Measurements from ENCODE around the gene NLGN1. TPM values are rescaled to one million over a fixed set of nuclear protein-coding genes. Genes with fewer than 3 reads are reported as not detected.

Gene NLGN1
- total and polyA plus RNA-seq, 2 of the 13 experiments (the other 11 are each of a cell fraction or from before 2014, with no cell fraction given) = not detected

DNA sequence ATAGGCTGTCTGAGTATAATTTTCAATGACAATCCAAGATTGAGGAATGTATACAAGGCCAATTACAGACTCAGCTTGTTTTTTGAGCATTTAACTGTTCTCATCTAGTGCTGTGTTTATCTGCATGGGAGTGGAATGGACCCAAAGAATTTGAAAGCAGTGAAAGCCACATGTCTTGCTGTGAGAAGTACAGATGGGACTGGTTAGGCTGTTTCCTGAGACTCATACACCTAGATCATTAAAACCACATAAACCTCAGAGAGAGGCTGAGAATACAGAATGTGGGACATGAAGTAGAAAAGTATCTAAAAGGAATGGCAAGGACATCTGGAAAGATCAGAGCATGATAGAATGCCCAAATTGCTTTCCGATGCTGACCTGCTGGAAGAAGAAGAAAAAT, 224.6 kb downstream of the NLGN1 start (continued):
- TF ChIP-seq, protein P1, sequence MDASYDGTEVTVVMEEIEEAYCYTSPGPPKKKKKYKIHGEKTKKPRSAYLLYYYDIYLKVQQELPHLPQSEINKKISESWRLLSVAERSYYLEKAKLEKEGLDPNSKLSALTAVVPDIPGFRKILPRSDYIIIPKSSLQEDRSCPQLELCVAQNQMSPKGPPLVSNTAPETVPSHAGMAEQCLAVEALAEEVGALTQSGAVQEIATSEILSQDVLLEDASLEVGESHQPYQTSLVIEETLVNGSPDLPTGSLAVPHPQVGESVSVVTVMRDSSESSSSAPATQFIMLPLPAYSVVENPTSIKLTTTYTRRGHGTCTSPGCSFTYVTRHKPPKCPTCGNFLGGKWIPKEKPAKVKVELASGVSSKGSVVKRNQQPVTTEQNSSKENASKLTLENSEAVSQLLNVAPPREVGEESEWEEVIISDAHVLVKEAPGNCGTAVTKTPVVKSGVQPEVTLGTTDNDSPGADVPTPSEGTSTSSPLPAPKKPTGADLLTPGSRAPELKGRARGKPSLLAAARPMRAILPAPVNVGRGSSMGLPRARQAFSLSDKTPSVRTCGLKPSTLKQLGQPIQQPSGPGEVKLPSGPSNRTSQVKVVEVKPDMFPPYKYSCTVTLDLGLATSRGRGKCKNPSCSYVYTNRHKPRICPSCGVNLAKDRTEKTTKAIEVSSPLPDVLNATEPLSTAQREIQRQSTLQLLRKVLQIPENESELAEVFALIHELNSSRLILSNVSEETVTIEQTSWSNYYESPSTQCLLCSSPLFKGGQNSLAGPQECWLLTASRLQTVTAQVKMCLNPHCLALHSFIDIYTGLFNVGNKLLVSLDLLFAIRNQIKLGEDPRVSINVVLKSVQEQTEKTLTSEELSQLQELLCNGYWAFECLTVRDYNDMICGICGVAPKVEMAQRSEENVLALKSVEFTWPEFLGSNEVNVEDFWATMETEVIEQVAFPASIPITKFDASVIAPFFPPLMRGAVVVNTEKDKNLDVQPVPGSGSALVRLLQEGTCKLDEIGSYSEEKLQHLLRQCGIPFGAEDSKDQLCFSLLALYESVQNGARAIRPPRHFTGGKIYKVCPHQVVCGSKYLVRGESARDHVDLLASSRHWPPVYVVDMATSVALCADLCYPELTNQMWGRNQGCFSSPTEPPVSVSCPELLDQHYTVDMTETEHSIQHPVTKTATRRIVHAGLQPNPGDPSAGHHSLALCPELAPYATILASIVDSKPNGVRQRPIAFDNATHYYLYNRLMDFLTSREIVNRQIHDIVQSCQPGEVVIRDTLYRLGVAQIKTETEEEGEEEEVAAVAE (CRISPR knock-in tag; IDR thresholded peaks at IDR 0.05; ENCODE audit: borderline replicate concordance) = no peak
- TF ChIP-seq ZNF776 (CRISPR knock-in tag; IDR thresholded peaks at IDR 0.05) (no peak), HHEX (CRISPR knock-in tag; IDR thresholded peaks at IDR 0.05) (no peak), FOXA3 (CRISPR knock-in tag; IDR thresholded peaks at IDR 0.05) (no peak), ATRX (CRISPR knock-in tag; IDR thresholded peaks at IDR 0.05; ENCODE audit: borderline replicate concordance) (no peak), ARHGAP35 (CRISPR knock-in tag; IDR thresholded peaks at IDR 0.05; ENCODE audit: borderline replicate concordance) (no peak)
- TF ChIP-seq, protein P2, sequence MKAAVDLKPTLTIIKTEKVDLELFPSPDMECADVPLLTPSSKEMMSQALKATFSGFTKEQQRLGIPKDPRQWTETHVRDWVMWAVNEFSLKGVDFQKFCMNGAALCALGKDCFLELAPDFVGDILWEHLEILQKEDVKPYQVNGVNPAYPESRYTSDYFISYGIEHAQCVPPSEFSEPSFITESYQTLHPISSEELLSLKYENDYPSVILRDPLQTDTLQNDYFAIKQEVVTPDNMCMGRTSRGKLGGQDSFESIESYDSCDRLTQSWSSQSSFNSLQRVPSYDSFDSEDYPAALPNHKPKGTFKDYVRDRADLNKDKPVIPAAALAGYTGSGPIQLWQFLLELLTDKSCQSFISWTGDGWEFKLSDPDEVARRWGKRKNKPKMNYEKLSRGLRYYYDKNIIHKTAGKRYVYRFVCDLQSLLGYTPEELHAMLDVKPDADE (CRISPR knock-in tag; IDR thresholded peaks at IDR 0.05) = no peak
- TF ChIP-seq, protein P3, sequence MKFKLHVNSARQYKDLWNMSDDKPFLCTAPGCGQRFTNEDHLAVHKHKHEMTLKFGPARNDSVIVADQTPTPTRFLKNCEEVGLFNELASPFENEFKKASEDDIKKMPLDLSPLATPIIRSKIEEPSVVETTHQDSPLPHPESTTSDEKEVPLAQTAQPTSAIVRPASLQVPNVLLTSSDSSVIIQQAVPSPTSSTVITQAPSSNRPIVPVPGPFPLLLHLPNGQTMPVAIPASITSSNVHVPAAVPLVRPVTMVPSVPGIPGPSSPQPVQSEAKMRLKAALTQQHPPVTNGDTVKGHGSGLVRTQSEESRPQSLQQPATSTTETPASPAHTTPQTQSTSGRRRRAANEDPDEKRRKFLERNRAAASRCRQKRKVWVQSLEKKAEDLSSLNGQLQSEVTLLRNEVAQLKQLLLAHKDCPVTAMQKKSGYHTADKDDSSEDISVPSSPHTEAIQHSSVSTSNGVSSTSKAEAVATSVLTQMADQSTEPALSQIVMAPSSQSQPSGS (CRISPR knock-in tag; IDR thresholded peaks at IDR 0.05) = no peak
- TF ChIP-seq, protein P4, sequence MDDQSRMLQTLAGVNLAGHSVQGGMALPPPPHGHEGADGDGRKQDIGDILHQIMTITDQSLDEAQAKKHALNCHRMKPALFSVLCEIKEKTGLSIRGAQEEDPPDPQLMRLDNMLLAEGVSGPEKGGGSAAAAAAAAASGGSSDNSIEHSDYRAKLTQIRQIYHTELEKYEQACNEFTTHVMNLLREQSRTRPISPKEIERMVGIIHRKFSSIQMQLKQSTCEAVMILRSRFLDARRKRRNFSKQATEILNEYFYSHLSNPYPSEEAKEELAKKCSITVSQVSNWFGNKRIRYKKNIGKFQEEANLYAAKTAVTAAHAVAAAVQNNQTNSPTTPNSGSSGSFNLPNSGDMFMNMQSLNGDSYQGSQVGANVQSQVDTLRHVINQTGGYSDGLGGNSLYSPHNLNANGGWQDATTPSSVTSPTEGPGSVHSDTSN (CRISPR knock-in tag; IDR thresholded peaks at IDR 0.05; ENCODE audit: borderline replicate concordance) = no peak
- TF ChIP-seq, protein P5, sequence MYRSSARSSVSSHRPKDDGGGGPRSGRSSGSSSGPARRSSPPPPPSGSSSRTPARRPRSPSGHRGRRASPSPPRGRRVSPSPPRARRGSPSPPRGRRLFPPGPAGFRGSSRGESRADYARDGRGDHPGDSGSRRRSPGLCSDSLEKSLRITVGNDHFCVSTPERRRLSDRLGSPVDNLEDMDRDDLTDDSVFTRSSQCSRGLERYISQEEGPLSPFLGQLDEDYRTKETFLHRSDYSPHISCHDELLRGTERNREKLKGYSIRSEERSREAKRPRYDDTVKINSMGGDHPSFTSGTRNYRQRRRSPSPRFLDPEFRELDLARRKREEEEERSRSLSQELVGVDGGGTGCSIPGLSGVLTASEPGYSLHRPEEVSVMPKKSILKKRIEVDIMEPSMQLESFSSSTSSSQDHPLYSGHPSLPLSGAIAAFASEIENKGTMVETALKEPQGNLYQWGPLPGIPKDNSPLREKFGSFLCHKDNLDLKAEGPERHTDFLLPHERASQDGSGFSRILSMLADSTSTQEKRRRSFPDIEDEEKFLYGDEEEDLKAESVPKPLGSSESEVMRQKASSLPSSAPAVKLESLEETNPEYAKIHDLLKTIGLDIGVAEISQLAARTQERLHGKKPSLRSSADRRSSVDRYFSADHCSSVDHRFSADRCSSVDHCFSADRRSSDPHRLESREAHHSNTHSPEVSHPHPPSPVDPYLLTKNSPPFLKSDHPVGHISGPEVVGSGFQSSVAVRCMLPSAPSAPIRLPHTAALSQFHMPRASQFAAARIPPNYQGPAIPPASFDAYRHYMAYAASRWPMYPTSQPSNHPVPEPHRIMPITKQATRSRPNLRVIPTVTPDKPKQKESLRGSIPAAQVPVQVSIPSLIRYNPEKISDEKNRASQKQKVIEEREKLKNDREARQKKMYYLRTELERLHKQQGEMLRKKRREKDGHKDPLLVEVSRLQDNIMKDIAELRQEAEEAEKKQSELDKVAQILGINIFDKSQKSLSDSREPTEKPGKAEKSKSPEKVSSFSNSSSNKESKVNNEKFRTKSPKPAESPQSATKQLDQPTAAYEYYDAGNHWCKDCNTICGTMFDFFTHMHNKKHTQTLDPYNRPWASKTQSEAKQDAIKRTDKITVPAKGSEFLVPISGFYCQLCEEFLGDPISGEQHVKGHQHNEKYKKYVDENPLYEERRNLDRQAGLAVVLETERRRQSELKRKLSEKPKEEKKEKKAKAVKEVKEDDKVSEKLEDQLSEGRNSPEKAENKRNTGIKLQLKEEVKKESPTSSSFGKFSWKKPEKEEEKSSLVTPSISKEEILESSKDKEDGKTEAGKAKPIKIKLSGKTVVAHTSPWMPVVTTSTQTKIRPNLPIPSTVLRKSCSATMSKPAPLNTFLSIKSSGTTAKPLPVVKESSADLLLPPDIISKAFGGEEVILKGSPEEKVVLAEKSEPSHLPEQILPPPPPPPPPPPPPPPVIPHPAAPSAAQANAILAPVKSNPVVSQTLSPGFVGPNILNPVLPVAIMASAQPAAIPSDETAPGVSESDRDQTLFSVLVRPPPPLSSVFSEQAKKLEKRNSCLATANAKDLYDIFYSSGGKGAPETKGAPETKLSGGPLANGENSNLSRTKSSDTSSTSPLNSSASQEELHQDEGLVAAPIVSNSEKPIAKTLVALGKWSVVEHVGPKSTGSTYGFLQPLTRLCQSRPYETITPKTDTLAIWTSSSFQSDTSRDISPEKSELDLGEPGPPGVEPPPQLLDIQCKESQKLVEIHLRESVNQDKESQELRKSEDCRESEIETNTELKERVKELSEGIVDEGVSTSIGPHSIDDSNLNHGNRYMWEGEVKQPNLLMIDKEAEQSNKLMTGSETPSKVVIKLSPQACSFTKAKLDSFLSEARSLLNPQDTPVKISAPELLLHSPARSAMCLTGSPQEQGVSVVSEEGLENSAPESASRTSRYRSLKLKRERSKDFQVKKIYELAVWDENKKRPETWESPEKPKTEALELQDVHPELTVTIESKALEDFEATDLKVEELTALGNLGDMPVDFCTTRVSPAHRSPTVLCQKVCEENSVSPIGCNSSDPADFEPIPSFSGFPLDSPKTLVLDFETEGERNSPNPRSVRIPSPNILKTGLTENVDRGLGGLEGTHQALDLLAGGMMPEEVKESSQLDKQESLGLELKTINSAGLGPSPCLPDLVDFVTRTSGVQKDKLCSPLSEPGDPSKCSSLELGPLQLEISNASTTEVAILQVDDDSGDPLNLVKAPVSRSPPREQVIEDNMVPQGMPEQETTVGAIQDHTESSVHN (CRISPR knock-in tag; IDR thresholded peaks at IDR 0.05) = no peak
